PC-9 (cell line): ENCODE data around the gene STX19. TPM values are rescaled to one million over a fixed set of nuclear protein-coding genes. Genes with fewer than 3 reads are reported as not detected.

Experiments
- Bru-seq: library from RNA; stranded (reverse); fragments of 400-500 nt; gene quantifications from one replicate; lab custom pipeline; 2021; lab: Mats Ljungman, UMichigan
- BruChase-seq, 2 experiments: library from RNA; stranded (reverse); fragments of 400-500 nt; gene quantifications; one replicate each; lab custom pipeline; 2021; lab: Mats Ljungman, UMichigan
- BruUV-seq: library from RNA; stranded (reverse); fragments of 400-500 nt; replicated peaks from 2 replicates; lab custom pipeline; 2021; lab: Mats Ljungman, UMichigan
- CTCF ChIA-PET: fragments of 300-600 bp; sonication (Branson Sonifier 250); formaldehyde crosslinking; loops from one replicate; lab custom pipeline; 2022; ENCODE audit warnings: antibody characterized with exemption; lab: Charles Lee
- POLR2A ChIA-PET: fragments of 300-600 bp; sonication (Branson Sonifier 250); formaldehyde crosslinking; loops from one replicate; lab custom pipeline; 2022; ENCODE audit warnings: antibody characterized with exemption; ENCODE audit not compliant: unreplicated experiment; lab: Charles Lee
- DNase-seq, 2 experiments: peaks; one replicate each; pipeline versions ENCODE4 v3.0.0 to v3.0.0-alpha.2; 2015 to 2022; ENCODE audit warnings: mixed read lengths in 1 of 2
- H2AFZ ChIP-seq: fragments of 200-600 bp; sonication (generic); 2 replicates; pipeline ENCODE4 v1.8.1; 2017; ENCODE audit warnings: antibody characterized with exemption
- H3F3A ChIP-seq: fragments of 200-600 bp; sonication (generic); 2 replicates; pipeline ENCODE4 v1.8.1; 2017; ENCODE audit warnings: antibody characterized with exemption, mild to moderate bottlenecking, low read depth; ENCODE audit not compliant: insufficient read depth
- H3K27ac ChIP-seq: fragments of 200-600 bp; sonication (generic); 2 replicates; pipeline ENCODE4 v1.6.1; 2016; ENCODE audit warnings: mixed run types
- H3K27me3 ChIP-seq: fragments of 200-600 bp; sonication (generic); 2 replicates; pipeline ENCODE4 v1.6.1; 2016; ENCODE audit warnings: low read depth, mixed run types; ENCODE audit not compliant: insufficient read depth
- H3K36me3 ChIP-seq: fragments of 200-600 bp; sonication (generic); 2 replicates; pipeline ENCODE4 v1.6.1; 2016; ENCODE audit warnings: low read depth, mixed run types
- H3K4me1 ChIP-seq: fragments of 200-600 bp; sonication (generic); replicated peaks from 2 replicates; pipeline ENCODE4 v1.6.1; 2016; ENCODE audit warnings: mixed run types; ENCODE audit not compliant: insufficient read depth
- H3K4me2 ChIP-seq: fragments of 200-600 bp; sonication (generic); 2 replicates; pipeline ENCODE4 v1.6.1; 2017; ENCODE audit warnings: mixed run types
- H3K4me3 ChIP-seq: fragments of 200-600 bp; sonication (generic); 2 replicates; pipeline ENCODE4 v1.6.1; 2016; ENCODE audit warnings: mixed run types
- H3K79me2 ChIP-seq: fragments of 200-600 bp; sonication (generic); 2 replicates; pipeline ENCODE4 v1.6.1; 2017; ENCODE audit warnings: low read depth, mixed run types
- H3K9me2 ChIP-seq: fragments of 200-600 bp; sonication (generic); 2 replicates; pipeline ENCODE4 v1.8.1; 2017; ENCODE audit warnings: mild to moderate bottlenecking; ENCODE audit not compliant: insufficient read depth
- H3K9me3 ChIP-seq: fragments of 200-600 bp; sonication (generic); 2 replicates; pipeline ENCODE4 v1.8.1; 2016; ENCODE audit warnings: low read depth; ENCODE audit not compliant: insufficient read depth
- H4K20me1 ChIP-seq: fragments of 200-600 bp; sonication (generic); 2 replicates; pipeline ENCODE4 v1.8.1; 2017; ENCODE audit not compliant: insufficient read depth
- EZH2 ChIP-seq: fragments of 200-600 bp; sonication (generic); IDR thresholded peaks from 2 replicates; pipeline ENCODE4 v1.8.0; 2017; ENCODE audit warnings: antibody characterized with exemption, low read depth
- intact Hi-C: fragments of 100-400 bp; cut with micrococcal nuclease; formaldehyde crosslinking; loops from one replicate; pipeline ENCODE4 v1.10.0; 2022; ENCODE audit not compliant: unreplicated experiment
- long read RNA-seq: library from polyadenylated mRNA; stranded (forward); transcript quantifications from one replicate; pipeline ENCODE4 v2.0.0, GENCODE V29; 2022
- total RNA-seq: library from RNA; stranded (reverse); gene quantifications from 2 replicates; pipeline ENCODE4 v1.2.3, GENCODE V29; 2021
- TF ChIP-seq, protein P1 (sequence below): fragments of 200-600 bp; sonication (generic); conservative IDR thresholded peaks from 2 replicates; pipeline ENCODE4 v1.6.1; 2017; ENCODE audit warnings: mixed run types, antibody characterized with exemption, mild to moderate bottlenecking, moderate library complexity

Gene STX19, protein sequence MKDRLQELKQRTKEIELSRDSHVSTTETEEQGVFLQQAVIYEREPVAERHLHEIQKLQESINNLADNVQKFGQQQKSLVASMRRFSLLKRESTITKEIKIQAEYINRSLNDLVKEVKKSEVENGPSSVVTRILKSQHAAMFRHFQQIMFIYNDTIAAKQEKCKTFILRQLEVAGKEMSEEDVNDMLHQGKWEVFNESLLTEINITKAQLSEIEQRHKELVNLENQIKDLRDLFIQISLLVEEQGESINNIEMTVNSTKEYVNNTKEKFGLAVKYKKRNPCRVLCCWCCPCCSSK
- total RNA-seq = 3.4 and 5.5 TPM in 2 replicates
- percentile 69 among the genes with signal in this experiment for Bru-seq, nascent RNA
- percentile 65 among the genes with signal in this experiment for BruChase-seq, experiment 1, labeled RNA remaining after a 2-hour chase
- percentile 41 among the genes with signal in this experiment for BruChase-seq, experiment 2, labeled RNA remaining after a 6-hour chase
- long read RNA-seq, partial matches to known transcripts = 1 of 15 reads
- long read RNA-seq, other reads (novel, unspliced or antisense) = 10 of 15 reads

DNA sequence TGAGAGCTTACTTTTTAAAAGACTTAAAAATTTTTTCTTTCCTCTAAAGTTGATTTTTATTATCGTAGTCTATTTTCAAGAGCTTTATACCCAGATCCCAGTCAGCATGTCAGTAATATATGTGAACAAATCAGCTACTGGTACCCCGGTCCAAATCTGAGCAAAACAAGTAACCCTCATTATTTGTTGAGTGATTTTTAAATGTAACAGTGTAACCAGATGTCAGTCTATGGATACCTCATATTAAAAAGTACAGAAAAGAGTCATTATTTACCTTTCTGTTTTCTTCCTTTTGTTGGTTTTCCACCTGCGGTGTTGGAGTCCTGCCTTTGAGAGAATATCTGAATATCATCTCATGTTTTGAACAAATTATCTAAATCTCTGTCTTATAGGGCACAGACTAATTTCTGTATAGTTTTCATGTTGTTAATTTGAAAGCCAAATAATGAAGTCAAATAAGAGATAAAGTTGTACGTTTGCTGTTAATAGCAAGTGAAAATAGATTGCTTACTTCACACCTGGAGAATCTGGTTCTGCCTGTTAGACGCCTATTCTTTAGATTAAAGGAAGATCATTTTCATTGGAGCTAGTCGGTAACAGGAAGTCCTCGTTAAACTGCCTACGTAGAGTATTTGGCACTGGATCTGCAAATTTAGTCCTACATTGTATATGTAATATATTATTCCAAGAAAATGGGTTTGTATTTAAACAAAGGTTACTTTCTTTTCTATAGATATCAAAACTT, at the start of gene STX19:
TSS of gene STX19 (minus strand) at position 505 of the 745 bp plus-strand sequence. CDS start 13,328 bp downstream, outside the sequence.
- TSS peak; percentile 69 for BruUV-seq
- CTCF ChIA-PET = interaction anchor here (0.6 to 0.7 kb wide), 2 partner anchors 24 to 28 kb away, joined by 3 read pairs; no protein-coding TSS in a partner anchor

DNA sequence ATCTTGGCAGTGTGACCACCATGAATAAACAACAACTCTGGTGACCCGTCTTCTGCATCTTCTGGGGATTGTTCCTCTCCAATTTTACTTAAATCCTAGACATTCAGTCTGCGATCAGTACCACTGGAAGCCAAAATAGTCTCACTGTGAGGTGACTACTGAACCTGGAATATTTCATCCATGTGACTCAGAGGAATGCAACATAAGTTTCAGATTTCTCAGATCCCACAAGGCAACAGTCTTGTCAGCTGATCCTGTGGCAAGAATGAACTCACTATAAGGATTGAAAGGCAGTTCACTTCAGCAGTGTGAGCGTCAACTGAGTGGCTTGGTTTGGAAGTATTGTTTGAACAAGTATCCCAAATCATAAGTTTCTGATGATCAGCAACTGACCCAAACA, 47.7 kb upstream of the STX19 start:
- H3K36me3 ChIP-seq = no peaks in the 10 kb centered on the region
- intact Hi-C loops = no loop called here
- no peaks in the 10 kb centered on the region for H3K9me3 ChIP-seq
- TF ChIP-seq, protein P1, sequence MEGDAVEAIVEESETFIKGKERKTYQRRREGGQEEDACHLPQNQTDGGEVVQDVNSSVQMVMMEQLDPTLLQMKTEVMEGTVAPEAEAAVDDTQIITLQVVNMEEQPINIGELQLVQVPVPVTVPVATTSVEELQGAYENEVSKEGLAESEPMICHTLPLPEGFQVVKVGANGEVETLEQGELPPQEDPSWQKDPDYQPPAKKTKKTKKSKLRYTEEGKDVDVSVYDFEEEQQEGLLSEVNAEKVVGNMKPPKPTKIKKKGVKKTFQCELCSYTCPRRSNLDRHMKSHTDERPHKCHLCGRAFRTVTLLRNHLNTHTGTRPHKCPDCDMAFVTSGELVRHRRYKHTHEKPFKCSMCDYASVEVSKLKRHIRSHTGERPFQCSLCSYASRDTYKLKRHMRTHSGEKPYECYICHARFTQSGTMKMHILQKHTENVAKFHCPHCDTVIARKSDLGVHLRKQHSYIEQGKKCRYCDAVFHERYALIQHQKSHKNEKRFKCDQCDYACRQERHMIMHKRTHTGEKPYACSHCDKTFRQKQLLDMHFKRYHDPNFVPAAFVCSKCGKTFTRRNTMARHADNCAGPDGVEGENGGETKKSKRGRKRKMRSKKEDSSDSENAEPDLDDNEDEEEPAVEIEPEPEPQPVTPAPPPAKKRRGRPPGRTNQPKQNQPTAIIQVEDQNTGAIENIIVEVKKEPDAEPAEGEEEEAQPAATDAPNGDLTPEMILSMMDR = no peak
- TF ChIP-seq EZH2 = no peak
- no peaks in the 10 kb centered on the region for H3K27me3 ChIP-seq
- no peaks in the 10 kb centered on the region for H3K4me1 ChIP-seq
- H3F3A ChIP-seq = no peaks in the 10 kb centered on the region
- no peak overlapping the region for H3K4me3 ChIP-seq
- no peak overlapping the region for H2AFZ ChIP-seq
- H3K4me2 ChIP-seq = no peak overlapping the region
- no peaks in the 10 kb centered on the region for H3K79me2 ChIP-seq
- no peaks in the 10 kb centered on the region; the same call in 1 of the 2 replicates for H4K20me1 ChIP-seq
- peak in 1 of 2 experiments; percentile 33 for DNase-seq
- POLR2A ChIA-PET = no interaction called here
- CTCF ChIA-PET = no interaction called here
- no peaks in the 10 kb centered on the region for H3K9me2 ChIP-seq
- H3K27ac ChIP-seq = no peak overlapping the region
- no TSS peak for BruUV-seq

More for the DNA sequence above, at the start of gene STX19:
- intact Hi-C loops = loop anchor here (1.0 kb wide), 1 partner anchor 35 kb away; the partner anchor contains the start of gene NSUN3
- DNase-seq = peak; percentile 19 to 96
- Histone ChIP-seq H3K27me3 (no peaks in the 10 kb centered on the region), H3K4me3 (peak within 1 kb of the TSS; percentile 56), H4K20me1 (no peaks in the 10 kb centered on the region), H3F3A (peaks cover 13% of the 10 kb centered on the region), H2AFZ (peak within 1 kb of the TSS; percentile 72), H3K27ac (peak within 1 kb of the TSS; percentile 60), H3K9me3 (no peaks in the 10 kb centered on the region), H3K79me2 (no peaks in the 10 kb centered on the region), H3K36me3 (no peaks in the 10 kb centered on the region), H3K4me1 (peaks cover 18% of the 10 kb centered on the region), H3K9me2 (no peaks in the 10 kb centered on the region), H3K4me2 (peak within 1 kb of the TSS; percentile 79)
- POLR2A ChIA-PET = interaction anchor here (0.6 to 1.2 kb wide), 4 partner anchors 25 to 1218 kb away, joined by 3 to 10 read pairs (median 4); partner anchors contain the start of genes ARL13B and PROS1
- TF ChIP-seq EZH2 = no peak
- TF ChIP-seq, protein P1 = no peak

DNA sequence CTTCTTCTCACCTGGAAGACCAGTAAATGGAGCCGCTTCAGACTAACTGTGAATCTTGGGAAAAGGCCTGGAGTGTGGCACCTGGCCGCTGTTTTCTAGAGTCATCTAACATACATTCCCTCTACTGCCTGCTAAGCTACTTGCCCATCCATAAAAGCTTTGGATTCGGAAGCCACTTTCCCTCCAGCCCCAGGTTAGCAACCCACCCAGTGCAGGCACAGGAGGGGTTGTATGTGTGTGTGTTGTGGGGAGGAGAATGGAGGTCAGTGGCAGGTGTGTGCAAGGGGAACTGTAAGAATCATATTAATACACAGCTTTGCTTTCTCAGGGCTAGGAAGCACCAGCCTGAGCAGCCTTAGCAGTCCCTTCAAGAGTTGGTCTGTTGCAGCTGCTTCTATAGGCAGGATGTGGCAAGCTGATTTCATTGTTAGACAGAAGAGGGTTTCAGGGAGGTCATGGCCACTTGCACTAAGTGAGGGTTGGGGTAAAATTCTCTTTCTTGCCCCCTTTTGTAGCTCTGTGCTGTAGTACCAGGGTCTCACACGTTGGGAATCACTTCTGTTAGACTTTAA, 43.4 kb upstream of the STX19 start:
- H3F3A ChIP-seq = peaks cover under 1% of the 10 kb centered on the region; the same call in 1 of the 2 replicates
- intact Hi-C loops = no loop called here
- no peaks in the 10 kb centered on the region for H3K4me1 ChIP-seq
- peak in 1 of 2 experiments; percentile 21 for DNase-seq
- ChIA-PET CTCF (no interaction called here), POLR2A (no interaction called here)
- H3K9me3 ChIP-seq = no peaks in the 10 kb centered on the region
- no peak overlapping the region for H3K4me2 ChIP-seq
- H3K79me2 ChIP-seq = no peaks in the 10 kb centered on the region
- no peaks in the 10 kb centered on the region for H3K27me3 ChIP-seq
- H4K20me1 ChIP-seq = no peaks in the 10 kb centered on the region
- H3K4me3 ChIP-seq = no peak overlapping the region
- H3K27ac ChIP-seq = no peak overlapping the region
- no peaks in the 10 kb centered on the region for H3K9me2 ChIP-seq
- H2AFZ ChIP-seq = no peak overlapping the region
- no peaks in the 10 kb centered on the region for H3K36me3 ChIP-seq
- TF ChIP-seq EZH2 = no peak
- TF ChIP-seq, protein P1 = no peak
- BruUV-seq = no TSS peak
